AG10803 (cell line): ENCODE measurements around the gene CSTF1.

ENCODE experiments used
- DNase-seq: peaks from one replicate; pipeline ENCODE4 v3.0.0; 2010; ENCODE audit warnings: low read depth
- H3K4me3 ChIP-seq: 2 replicates; pipeline ENCODE4 v1.5.1; 2011; ENCODE audit warnings: mild to moderate bottlenecking, low read length, control low read depth
- TF ChIP-seq, protein P1 (sequence below): conservative IDR thresholded peaks from 2 replicates; pipeline ENCODE4 v1.5.1; 2011; ENCODE audit warnings: mild to moderate bottlenecking, low read length, control low read depth, inconsistent platforms

Gene CSTF1

DNA sequence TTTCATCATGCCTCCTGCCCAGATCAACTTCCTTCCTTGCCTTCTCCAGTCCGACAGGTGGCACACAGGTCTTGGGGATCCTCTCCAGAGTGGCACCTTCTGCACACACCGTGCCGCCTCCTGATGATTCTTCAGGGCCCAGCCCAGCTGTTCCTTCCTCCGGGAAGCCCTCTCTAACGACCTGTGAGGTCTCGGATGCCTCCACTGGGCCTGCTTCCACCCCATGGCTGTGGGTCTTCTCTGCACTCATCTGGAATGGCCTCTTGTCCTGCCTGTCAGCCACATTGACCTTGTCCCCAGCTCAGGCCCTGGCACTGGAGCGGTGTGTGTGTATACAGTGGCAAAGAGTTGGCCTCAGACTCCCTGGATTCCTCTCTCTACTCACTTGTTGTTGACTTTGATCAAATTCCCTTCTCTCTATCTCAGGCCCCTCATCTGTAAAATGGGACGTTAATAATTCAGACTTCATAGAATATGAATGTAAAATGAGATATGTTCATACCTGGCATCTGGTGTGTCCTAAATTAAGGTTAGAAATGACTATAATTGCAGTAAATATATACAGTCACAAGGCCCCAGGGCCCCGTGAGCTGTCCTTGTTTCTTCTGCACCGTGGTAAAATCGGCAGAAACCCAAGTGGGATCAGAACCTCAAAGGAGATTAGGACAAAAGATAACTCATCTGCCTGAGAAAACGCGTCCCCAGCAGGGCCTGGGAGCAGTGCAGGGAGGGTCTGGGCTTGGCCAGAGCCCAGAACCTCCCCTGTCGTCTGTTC, 32.1 kb upstream of the CSTF1 start:
- H3K4me3 ChIP-seq = peak overlapping the region; percentile 89
- no peak for DNase-seq
- TF ChIP-seq, protein P1, sequence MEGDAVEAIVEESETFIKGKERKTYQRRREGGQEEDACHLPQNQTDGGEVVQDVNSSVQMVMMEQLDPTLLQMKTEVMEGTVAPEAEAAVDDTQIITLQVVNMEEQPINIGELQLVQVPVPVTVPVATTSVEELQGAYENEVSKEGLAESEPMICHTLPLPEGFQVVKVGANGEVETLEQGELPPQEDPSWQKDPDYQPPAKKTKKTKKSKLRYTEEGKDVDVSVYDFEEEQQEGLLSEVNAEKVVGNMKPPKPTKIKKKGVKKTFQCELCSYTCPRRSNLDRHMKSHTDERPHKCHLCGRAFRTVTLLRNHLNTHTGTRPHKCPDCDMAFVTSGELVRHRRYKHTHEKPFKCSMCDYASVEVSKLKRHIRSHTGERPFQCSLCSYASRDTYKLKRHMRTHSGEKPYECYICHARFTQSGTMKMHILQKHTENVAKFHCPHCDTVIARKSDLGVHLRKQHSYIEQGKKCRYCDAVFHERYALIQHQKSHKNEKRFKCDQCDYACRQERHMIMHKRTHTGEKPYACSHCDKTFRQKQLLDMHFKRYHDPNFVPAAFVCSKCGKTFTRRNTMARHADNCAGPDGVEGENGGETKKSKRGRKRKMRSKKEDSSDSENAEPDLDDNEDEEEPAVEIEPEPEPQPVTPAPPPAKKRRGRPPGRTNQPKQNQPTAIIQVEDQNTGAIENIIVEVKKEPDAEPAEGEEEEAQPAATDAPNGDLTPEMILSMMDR = no peak

- TF ChIP-seq, protein P1 = no peak
- no peak for DNase-seq
- H3K4me3 ChIP-seq = no peak overlapping the region
Measured at GRCh38 chr20:56360908-56361205, 31.6 kb upstream of the CSTF1 start.

GRCh38 chr20:56361900-56362299, 30.5 kb upstream of the CSTF1 start:
- TF ChIP-seq, protein P1 = no peak
- no peak for DNase-seq
- H3K4me3 ChIP-seq = no peak overlapping the region

GRCh38 chr20:56362833-56363413, 29.5 kb upstream of the CSTF1 start:
- DNase-seq = no peak
- H3K4me3 ChIP-seq = no peak overlapping the region
- TF ChIP-seq, protein P1 = no peak

- no peak overlapping the region for H3K4me3 ChIP-seq
- no peak for DNase-seq
- TF ChIP-seq, protein P1 = no peak
Measured at GRCh38 chr20:56363491-56363890, 29.0 kb upstream of the CSTF1 start.

GRCh38 chr20:56368351-56369134, 23.9 kb upstream of the CSTF1 start:
- no peak for DNase-seq

More at GRCh38 chr20:56368351-56369134, 23.9 kb upstream of the CSTF1 start:
- TF ChIP-seq, protein P1 = no peak
- H3K4me3 ChIP-seq = no peak overlapping the region
